HUES48 (cell line): Measurements from ENCODE around the gene SDK1.

ENCODE experiments used
- H3K27ac ChIP-seq: one replicate; pipeline ENCODE4 v1.7.0; 2013; ENCODE audit warnings: low read depth, low read length, inconsistent platforms
- H3K27me3 ChIP-seq: 2 replicates; pipeline ENCODE4 v1.6.1; 2013; ENCODE audit warnings: mild to moderate bottlenecking, low read length; ENCODE audit not compliant: control insufficient read depth, insufficient read depth
- H3K36me3 ChIP-seq: 2 replicates; pipeline ENCODE4 v1.6.1; 2013; ENCODE audit warnings: low read length; ENCODE audit not compliant: control insufficient read depth, insufficient read depth
- H3K4me1 ChIP-seq: 2 replicates; pipeline ENCODE4 v1.6.1; 2013; ENCODE audit warnings: mild to moderate bottlenecking, low read length; ENCODE audit not compliant: control insufficient read depth, insufficient read depth
- H3K4me3 ChIP-seq: 2 replicates; pipeline ENCODE4 v1.5.1; 2013; ENCODE audit warnings: mild to moderate bottlenecking, low read depth, low read length
- H3K9ac ChIP-seq: 2 replicates; pipeline ENCODE4 v1.6.1; 2013; ENCODE audit warnings: mild to moderate bottlenecking, low read depth, low read length, moderate library complexity
- H3K9me3 ChIP-seq: 2 replicates; pipeline ENCODE4 v1.6.1; 2013; ENCODE audit warnings: low read length; ENCODE audit not compliant: control insufficient read depth, insufficient read depth

Gene SDK1

DNA sequence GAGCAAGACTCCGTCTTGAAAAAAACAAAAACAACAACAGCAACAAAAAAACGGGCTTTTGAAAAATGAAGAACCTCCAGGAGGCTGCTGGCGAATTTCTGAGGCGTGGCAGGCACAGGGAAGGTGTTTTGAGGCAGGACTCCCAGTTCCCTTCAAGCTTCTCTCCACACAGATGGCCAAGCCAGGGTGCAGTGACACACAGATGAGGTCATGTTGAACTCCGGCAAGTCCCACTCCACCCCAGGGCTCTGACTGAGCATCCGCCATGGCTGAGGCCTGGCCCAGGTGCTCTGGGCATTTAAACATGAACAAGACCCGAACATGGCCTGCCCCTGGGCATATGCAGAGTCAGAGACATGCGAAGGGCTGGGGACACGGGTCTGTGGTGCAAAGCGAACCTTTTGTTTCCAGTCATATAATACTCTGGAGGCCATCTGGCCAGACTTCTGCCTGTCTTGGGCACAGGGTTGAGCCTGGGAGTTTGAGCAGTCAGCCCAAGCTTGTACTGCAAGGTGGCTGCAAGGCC is 866.4 kb downstream of the SDK1 start:
- Histone ChIP-seq H3K4me1 (peaks cover 3% of the 10 kb centered on the region; the same call in 1 of the 2 replicates), H3K9me3 (no peaks in the 10 kb centered on the region), H3K9ac (no peak overlapping the region), H3K27me3 (no peaks in the 10 kb centered on the region), H3K4me3 (no peak overlapping the region), H3K36me3 (no peaks in the 10 kb centered on the region), H3K27ac (no peak overlapping the region)

- H3K4me1 ChIP-seq = peaks cover 3% of the 10 kb centered on the region; the same call in 1 of the 2 replicates
- H3K9me3 ChIP-seq = no peaks in the 10 kb centered on the region
- H3K27ac ChIP-seq = no peak overlapping the region
- H3K9ac ChIP-seq = no peak overlapping the region
- no peak overlapping the region for H3K4me3 ChIP-seq
- H3K27me3 ChIP-seq = no peaks in the 10 kb centered on the region
- H3K36me3 ChIP-seq = no peaks in the 10 kb centered on the region
Measured at GRCh38 chr7:4168041-4168440, 867.0 kb downstream of the SDK1 start.

GRCh38 chr7:4168541-4168940 is 867.5 kb downstream of the SDK1 start:
- Histone ChIP-seq H3K36me3 (no peaks in the 10 kb centered on the region), H3K4me1 (peaks cover 3% of the 10 kb centered on the region; the same call in 1 of the 2 replicates), H3K27ac (no peak overlapping the region), H3K9ac (no peak overlapping the region), H3K9me3 (no peaks in the 10 kb centered on the region), H3K27me3 (no peaks in the 10 kb centered on the region), H3K4me3 (no peak overlapping the region)

DNA sequence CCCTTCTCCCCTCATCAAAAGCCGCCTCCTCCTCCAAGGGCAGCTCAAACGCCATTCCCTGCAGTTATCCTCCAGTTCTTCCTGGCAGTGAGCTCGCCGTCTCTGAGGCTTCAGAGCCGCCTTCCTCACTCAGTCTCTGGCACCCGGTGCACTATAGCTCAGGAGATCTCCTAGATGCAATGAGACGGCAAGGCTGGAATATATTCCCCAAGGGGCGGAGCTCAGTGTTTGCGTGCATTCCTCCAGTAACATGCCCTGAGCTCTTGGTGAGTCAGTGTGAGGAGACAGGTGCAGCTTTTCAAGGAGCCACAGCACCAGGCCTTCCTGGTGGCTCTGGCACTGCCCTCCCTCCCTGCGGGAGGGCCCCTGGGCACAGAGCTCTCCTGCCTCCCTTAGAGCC is 868.4 kb downstream of the SDK1 start:
- Histone ChIP-seq H3K4me3 (no peak overlapping the region), H3K9me3 (no peaks in the 10 kb centered on the region), H3K36me3 (no peaks in the 10 kb centered on the region), H3K27ac (no peak overlapping the region), H3K9ac (no peak overlapping the region), H3K27me3 (no peaks in the 10 kb centered on the region), H3K4me1 (peaks cover 3% of the 10 kb centered on the region; the same call in 1 of the 2 replicates)

DNA sequence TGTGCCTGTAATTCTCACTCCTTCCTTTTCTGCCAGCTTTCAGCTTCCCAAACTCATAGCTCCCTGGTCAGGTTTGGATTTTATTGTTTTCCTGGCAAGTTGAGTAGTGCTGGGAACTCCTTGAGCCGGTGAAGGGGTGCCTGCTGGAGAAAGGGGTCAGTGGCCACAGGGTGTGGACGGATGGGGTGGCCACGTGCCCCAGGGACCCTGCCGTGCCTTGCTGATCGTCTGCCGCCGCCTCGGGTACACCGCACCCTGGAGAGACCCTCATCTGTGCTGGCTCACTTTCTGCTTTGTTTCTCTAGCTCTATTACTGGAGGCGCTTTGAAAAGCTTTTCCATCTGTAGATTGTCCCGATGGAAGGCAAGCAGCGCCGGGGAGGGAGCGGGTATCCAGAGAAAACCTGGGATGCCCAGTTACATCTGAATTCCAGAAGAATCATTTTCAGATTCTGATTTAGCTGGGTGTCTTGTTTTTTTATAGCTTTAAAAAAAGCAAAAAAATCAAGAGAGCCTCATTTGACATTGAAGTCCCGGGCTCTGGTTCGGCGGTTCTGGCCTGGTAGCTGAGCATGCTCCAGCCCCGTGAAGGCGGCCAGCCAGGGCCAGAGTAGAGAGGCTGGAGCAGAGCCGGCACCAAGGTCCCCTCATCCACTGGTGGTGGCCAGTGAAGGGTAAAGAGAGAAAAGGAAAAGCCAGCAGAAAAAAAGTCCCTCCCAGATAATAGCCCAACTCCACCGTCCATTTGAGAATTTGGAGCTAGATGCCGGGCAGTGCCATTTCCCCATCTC is 870.1 kb downstream of the SDK1 start:
- H3K27ac ChIP-seq = no peak overlapping the region
- no peak overlapping the region for H3K9ac ChIP-seq
- peaks cover 3% of the 10 kb centered on the region; the same call in 1 of the 2 replicates for H3K4me1 ChIP-seq
- H3K4me3 ChIP-seq = no peak overlapping the region
- H3K27me3 ChIP-seq = no peaks in the 10 kb centered on the region
- no peaks in the 10 kb centered on the region for H3K9me3 ChIP-seq
- no peaks in the 10 kb centered on the region for H3K36me3 ChIP-seq

DNA sequence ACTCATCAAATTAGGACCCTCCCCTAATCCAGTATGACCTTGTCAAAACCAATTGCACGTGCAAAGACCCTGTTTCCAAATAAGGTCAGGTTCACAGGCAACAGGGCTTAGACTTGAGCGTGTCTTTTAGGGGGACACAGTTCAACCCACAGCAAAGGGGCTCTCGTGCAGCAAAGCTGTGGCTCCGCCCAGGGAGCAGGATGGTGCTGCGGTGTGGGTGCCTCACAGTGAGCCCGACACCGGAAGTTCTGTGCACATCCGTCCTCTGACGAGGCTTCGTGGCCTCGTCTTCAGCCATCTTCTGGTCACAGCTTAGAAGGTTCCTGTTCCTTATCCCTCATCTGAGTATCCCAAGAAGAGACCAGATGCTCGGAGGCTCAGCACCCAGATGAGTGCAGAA is 871.8 kb downstream of the SDK1 start:
- H3K9ac ChIP-seq = no peak overlapping the region
- no peak overlapping the region for H3K4me3 ChIP-seq
- H3K4me1 ChIP-seq = no peaks in the 10 kb centered on the region
- no peaks in the 10 kb centered on the region for H3K36me3 ChIP-seq
- no peaks in the 10 kb centered on the region for H3K27me3 ChIP-seq
- H3K27ac ChIP-seq = no peak overlapping the region
- H3K9me3 ChIP-seq = 0 out of 2 replicates have a peak, but pooled peaks cover 1% of the 10 kb centered on the region

GRCh38 chr7:4173615-4174014 is 872.6 kb downstream of the SDK1 start:
- H3K4me3 ChIP-seq = no peak overlapping the region
- H3K36me3 ChIP-seq = no peaks in the 10 kb centered on the region
- H3K9me3 ChIP-seq = 0 out of 2 replicates have a peak, but pooled peaks cover 2% of the 10 kb centered on the region
- H3K4me1 ChIP-seq = no peaks in the 10 kb centered on the region
- no peak overlapping the region for H3K9ac ChIP-seq
- no peaks in the 10 kb centered on the region for H3K27me3 ChIP-seq
- no peak overlapping the region for H3K27ac ChIP-seq

GRCh38 chr7:4174016-4174415 is 873.0 kb downstream of the SDK1 start:
- H3K27me3 ChIP-seq = no peaks in the 10 kb centered on the region
- 0 out of 2 replicates have a peak, but pooled peaks cover 2% of the 10 kb centered on the region for H3K9me3 ChIP-seq
- H3K4me1 ChIP-seq = no peaks in the 10 kb centered on the region
- no peak overlapping the region for H3K4me3 ChIP-seq
- no peaks in the 10 kb centered on the region for H3K36me3 ChIP-seq
- H3K9ac ChIP-seq = no peak overlapping the region
- H3K27ac ChIP-seq = no peak overlapping the region

DNA sequence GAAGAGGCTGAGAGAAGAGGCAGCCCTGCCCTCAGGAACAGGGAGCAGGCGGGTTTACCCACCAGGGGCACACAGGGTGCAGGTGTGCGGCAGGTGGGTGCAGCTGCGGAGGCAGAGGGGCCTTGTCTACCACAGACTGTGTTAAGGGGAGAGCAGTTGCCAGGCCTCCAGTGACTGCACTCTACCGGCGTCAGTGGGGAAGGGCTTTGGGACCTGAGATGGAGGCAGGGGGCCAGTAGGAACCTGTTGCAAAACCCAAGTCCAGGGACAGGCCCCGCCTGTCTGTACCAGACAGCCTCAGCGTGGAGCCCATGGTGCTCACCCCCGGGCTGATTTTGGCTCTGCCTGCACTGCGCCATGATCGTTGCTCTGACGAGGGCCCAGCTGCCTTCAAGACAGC is 873.4 kb downstream of the SDK1 start:
- H3K27ac ChIP-seq = no peak overlapping the region

GRCh38 chr7:4174884-4175283 is 873.8 kb downstream of the SDK1 start:
- H3K4me3 ChIP-seq = no peak overlapping the region
- 0 out of 2 replicates have a peak, but pooled peaks cover 2% of the 10 kb centered on the region for H3K9me3 ChIP-seq
- H3K27ac ChIP-seq = no peak overlapping the region
- no peaks in the 10 kb centered on the region for H3K4me1 ChIP-seq
- no peak overlapping the region for H3K9ac ChIP-seq
- H3K36me3 ChIP-seq = no peaks in the 10 kb centered on the region
- H3K27me3 ChIP-seq = no peaks in the 10 kb centered on the region

More for the DNA sequence above, 873.4 kb downstream of the SDK1 start:
- no peak overlapping the region for H3K9ac ChIP-seq
- H3K4me3 ChIP-seq = no peak overlapping the region
- H3K4me1 ChIP-seq = no peaks in the 10 kb centered on the region
- H3K36me3 ChIP-seq = no peaks in the 10 kb centered on the region
- H3K27me3 ChIP-seq = no peaks in the 10 kb centered on the region
- H3K9me3 ChIP-seq = 0 out of 2 replicates have a peak, but pooled peaks cover 2% of the 10 kb centered on the region

DNA sequence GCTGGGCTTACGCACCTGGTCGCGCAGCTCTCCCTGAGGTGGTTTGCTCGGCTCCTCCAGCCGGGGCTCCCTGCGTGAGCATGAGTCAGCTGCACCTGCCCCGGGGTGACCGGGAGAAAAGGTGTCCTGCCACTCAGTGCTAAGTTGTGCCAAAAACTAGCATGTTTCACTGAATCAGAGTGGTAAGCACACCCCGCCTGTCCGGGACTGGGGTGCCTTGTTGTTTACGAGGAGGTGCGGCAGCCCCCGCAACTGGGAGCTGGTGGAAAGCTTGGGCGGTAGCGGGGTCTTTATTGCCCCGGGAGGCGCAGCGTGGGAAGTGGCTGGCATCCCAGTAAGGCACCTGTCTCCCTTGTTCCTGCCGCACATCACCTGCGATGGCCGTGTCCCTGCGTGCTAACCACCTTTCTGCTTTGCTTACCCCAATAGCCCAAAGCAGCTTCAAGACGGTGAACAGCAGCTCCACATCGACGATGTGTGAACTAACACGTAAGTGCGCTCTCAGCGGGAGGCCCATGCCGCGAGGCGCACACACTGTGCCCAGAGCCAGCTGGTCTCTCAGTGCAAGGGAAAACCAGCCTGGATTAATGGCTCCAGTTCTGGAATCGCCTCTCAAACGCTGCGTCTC is 874.4 kb downstream of the SDK1 start:
- H3K9me3 ChIP-seq = 0 out of 2 replicates have a peak, but pooled peaks cover 2% of the 10 kb centered on the region

More for the DNA sequence above, 874.4 kb downstream of the SDK1 start:
- no peak overlapping the region for H3K27ac ChIP-seq
- H3K4me1 ChIP-seq = no peaks in the 10 kb centered on the region
- H3K27me3 ChIP-seq = no peaks in the 10 kb centered on the region
- H3K4me3 ChIP-seq = no peak overlapping the region
- H3K36me3 ChIP-seq = no peaks in the 10 kb centered on the region
- H3K9ac ChIP-seq = no peak overlapping the region
